Endothelial cell of umbilical vein (primary cell): ENCODE measurements around the gene C8A. TPM values are rescaled to one million over a fixed set of nuclear protein-coding genes. Genes with fewer than 3 reads are reported as not detected.

ENCODE experiments used
- BruUV-seq: library from RNA; stranded (reverse); fragments of 400-500 nt; replicated peaks from 2 replicates; lab custom pipeline; 2021; lab: Mats Ljungman, UMichigan
- CTCF ChIA-PET: fragments of 300-600, 350-600 bp; sonication (Branson Sonifier 250); formaldehyde crosslinking; loops from one replicate; lab custom pipeline; 2021; ENCODE audit warnings: antibody characterized with exemption, inconsistent platforms; lab: Charles Lee
- POLR2A ChIA-PET: fragments of 300-600, 350-600 bp; sonication (Branson Sonifier 250); formaldehyde crosslinking; loops from one replicate; lab custom pipeline; 2021; ENCODE audit warnings: antibody characterized with exemption, inconsistent platforms; lab: Charles Lee
- DNase-seq: peaks from one replicate; pipeline ENCODE4 v3.0.0-alpha.2; 2011; ENCODE audit warnings: low read depth, low spot score
- FAIRE-seq: peaks from 2 replicates; lab custom pipeline; 2011; peaks lifted over from hg19 to GRCh38; lab: Jason Lieb, UNC
- H2AFZ ChIP-seq: 2 replicates; pipeline ENCODE4 v1.6.0; 2012; ENCODE audit warnings: low read depth, low read length, control low read depth, inconsistent platforms
- H3K27ac ChIP-seq: 2 replicates; pipeline ENCODE4 v1.5.1; 2011; ENCODE audit warnings: low read depth, mild to moderate bottlenecking, control low read depth, low read length, moderate library complexity; ENCODE audit not compliant: insufficient read depth
- H3K27me3 ChIP-seq, 2 experiments: 2 replicates each; pipeline versions ENCODE4 v1.6.0 to v1.6.1; 2011; ENCODE audit warnings: low read length in 2 of 2, mixed read lengths in 1 of 2; ENCODE audit not compliant: control insufficient read depth in 2 of 2, insufficient read depth in 2 of 2
- H3K36me3 ChIP-seq, 2 experiments: 2 replicates in 1 of 2; 3 replicates in 1 of 2; pipeline ENCODE4 v1.5.1; 2011; ENCODE audit warnings: low read length in 2 of 2, mild to moderate bottlenecking in 1 of 2, moderate library complexity in 1 of 2; ENCODE audit not compliant: control insufficient read depth in 2 of 2, insufficient read depth in 2 of 2; ENCODE audit errors: extremely low read depth in 1 of 2
- H3K4me1 ChIP-seq: 3 replicates; pipeline ENCODE4 v1.5.1; 2011; ENCODE audit warnings: mild to moderate bottlenecking, low read length; ENCODE audit not compliant: control insufficient read depth, insufficient read depth; ENCODE audit errors: extremely low read depth
- H3K4me2 ChIP-seq: 2 replicates; pipeline ENCODE4 v1.6.1; 2011; ENCODE audit warnings: low read length, control low read depth, mixed read lengths; ENCODE audit not compliant: insufficient read depth
- H3K4me3 ChIP-seq, 3 experiments: fragments of 200-600 bp in 1 of 3; sonication (generic), shearing (Covaris generic) in 1 of 3; replicated peaks in 1 of 3; 2 replicates each; pipeline ENCODE4 v1.5.1; 2011 to 2016; ENCODE audit warnings: control low read depth in 3 of 3, low read length in 3 of 3, mild to moderate bottlenecking in 2 of 3, inconsistent platforms in 1 of 3, low read depth in 1 of 3, moderate library complexity in 1 of 3; ENCODE audit not compliant: insufficient read depth in 1 of 3
- H3K79me2 ChIP-seq: 2 replicates; pipeline ENCODE4 v1.6.0; 2012; ENCODE audit warnings: low read length, inconsistent platforms; ENCODE audit not compliant: control insufficient read depth, insufficient read depth
- H3K9ac ChIP-seq: replicated peaks from 2 replicates; pipeline ENCODE3; 2011; ENCODE audit warnings: low read length, control low read depth; ENCODE audit not compliant: insufficient read depth; ENCODE audit errors: extremely low read depth
- H3K9me1 ChIP-seq: replicated peaks from 3 replicates; pipeline ENCODE4 v1.6.0; 2011; ENCODE audit warnings: mild to moderate bottlenecking, low read length; ENCODE audit not compliant: control insufficient read depth, insufficient read depth; ENCODE audit errors: extremely low read depth
- H3K9me3 ChIP-seq: replicated peaks from 2 replicates; pipeline ENCODE4 v1.5.1; 2012; ENCODE audit warnings: low read length, inconsistent platforms; ENCODE audit not compliant: control insufficient read depth, insufficient read depth
- H4K20me1 ChIP-seq: replicated peaks from 2 replicates; pipeline ENCODE3; 2011; ENCODE audit warnings: mild to moderate bottlenecking, low read length; ENCODE audit not compliant: control insufficient read depth, insufficient read depth; ENCODE audit errors: extremely low read depth
- EZH2 ChIP-seq: IDR thresholded peaks from 2 replicates; pipeline ENCODE4 v1.6.1; 2012; ENCODE audit warnings: borderline replicate concordance, low read depth, mild to moderate bottlenecking, moderate library complexity, low read length, inconsistent platforms; ENCODE audit not compliant: severe bottlenecking
- FOS ChIP-seq: IDR thresholded peaks from 2 replicates; pipeline ENCODE4 v1.6.1; 2011; ENCODE audit warnings: mild to moderate bottlenecking, low read length, moderate library complexity, borderline replicate concordance; ENCODE audit not compliant: insufficient read depth
- GATA2 ChIP-seq: IDR thresholded peaks from 2 replicates; pipeline ENCODE4 v1.7.0; 2011; ENCODE audit warnings: low read depth, mild to moderate bottlenecking, moderate library complexity, mixed read lengths, low read length; ENCODE audit not compliant: insufficient read length, insufficient read depth
- JUN ChIP-seq: IDR thresholded peaks from 2 replicates; pipeline ENCODE4 v1.6.1; 2011; ENCODE audit warnings: borderline replicate concordance, low read depth; ENCODE audit not compliant: insufficient read length, insufficient read depth
- MYC ChIP-seq: IDR thresholded peaks from one replicate; pipeline ENCODE4 v1.6.1; 2011; ENCODE audit warnings: mild to moderate bottlenecking, low read depth, low read length
- POLR2A ChIP-seq: IDR thresholded peaks from 2 replicates; pipeline ENCODE4 v1.6.1; 2012; ENCODE audit warnings: low read depth, mild to moderate bottlenecking, control low read depth, low read length
- POLR2AphosphoS5 ChIP-seq: IDR thresholded peaks from 2 replicates; pipeline ENCODE4 v1.6.1; 2012; ENCODE audit warnings: low read depth, mild to moderate bottlenecking, control low read depth, low read length, moderate library complexity; ENCODE audit not compliant: insufficient read depth
- dilution Hi-C: fragments of 300-500 bp; cut with MboI; formaldehyde crosslinking; loops from one replicate; pipeline ENCODE4 v1.15.0; 2019; ENCODE audit warnings: low sequenced_read_pairs; ENCODE audit not compliant: extremely low pct_ligation_motif_present
- intact Hi-C: fragments of 100-400 bp; cut with micrococcal nuclease; formaldehyde crosslinking; loops from one replicate; pipeline ENCODE4 v1.10.0; 2022
- polyA plus RNA-seq, 4 experiments: library from polyadenylated mRNA; depleted of rRNA in 3 of 4; stranded (reverse) in 3 of 4; unstranded in 1 of 4; fragments of >200 nt; gene quantifications; 2 replicates each; pipeline versions ENCODE4 v1.2.1 to v1.2.3, GENCODE V29; 2011 to 2012; ENCODE audit warnings: missing spikeins in 1 of 4
- total RNA-seq: library from RNA; stranded (reverse); gene quantifications from 2 replicates; pipeline ENCODE4 v1.2.3, GENCODE V29; 2021
- TF ChIP-seq, protein P1 (sequence below): IDR thresholded peaks from 2 replicates; pipeline ENCODE4 v1.6.1; 2011; ENCODE audit not compliant: insufficient read depth, insufficient read length
- TF ChIP-seq, protein P2 (sequence below), 2 donors: IDR thresholded peaks; 1 replicate in 1 of 2; 2 replicates in 1 of 2; pipeline ENCODE4 v1.5.1; 2011; ENCODE audit warnings: low read length in 2 of 2, mild to moderate bottlenecking in 2 of 2, moderate library complexity in 2 of 2, control low read depth in 1 of 2, inconsistent platforms in 1 of 2, low read depth in 1 of 2; ENCODE audit not compliant: insufficient read depth in 1 of 2; ENCODE audit errors: extremely low read depth in 1 of 2

Gene C8A
- total and polyA plus RNA-seq, 2 donors (not counting 3 experiments of a cell fraction or from before 2014, with no cell fraction given) = not detected

GRCh38 chr1:56808410-56808809 lies 46.2 kb upstream of the C8A start:
- dilution Hi-C loops (no loop called here), intact Hi-C loops (no loop called here)
- no TSS peak for BruUV-seq
- Histone ChIP-seq H3K9ac (no peak overlapping the region), H2AFZ (no peak overlapping the region), H3K9me1 (no peaks in the 10 kb centered on the region), H3K4me2 (no peak overlapping the region), H3K27me3 (no peaks in the 10 kb centered on the region), H3K36me3 (no peaks in the 10 kb centered on the region), H3K4me1 (no peaks in the 10 kb centered on the region), H3K27ac (no peak overlapping the region), H3K79me2 (no peaks in the 10 kb centered on the region), H4K20me1 (no peaks in the 10 kb centered on the region), H3K9me3 (no peaks in the 10 kb centered on the region), H3K4me3 (no peak overlapping the region)
- ChIA-PET POLR2A (no interaction called here), CTCF (interaction anchor here (1.7 kb wide), 1 partner anchor 12 kb away, joined by 4 read pairs; no protein-coding TSS in a partner anchor)
- DNase-seq = no peak
- no peak for FAIRE-seq
- TF ChIP-seq POLR2A = no peak

DNA sequence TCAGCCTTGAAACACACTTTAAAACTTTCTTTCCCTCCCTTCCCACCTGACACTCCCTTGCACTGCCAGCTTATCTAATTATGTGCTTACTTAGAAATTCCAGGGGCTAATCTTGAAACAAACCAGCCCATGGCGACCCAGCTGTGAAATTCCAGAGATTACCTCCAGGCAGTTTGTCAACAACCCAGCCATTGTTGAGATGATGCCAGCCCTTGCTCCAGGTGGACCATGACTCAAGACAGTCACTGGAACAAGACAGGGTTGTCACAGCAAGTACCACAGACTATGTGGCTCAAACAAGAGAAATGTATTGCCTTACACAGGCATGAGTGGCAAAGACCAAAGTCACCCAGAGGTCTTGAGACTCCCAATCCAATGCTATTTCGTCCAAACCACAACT lies 43.3 kb upstream of the C8A start:
- Histone ChIP-seq H3K36me3 (no peaks in the 10 kb centered on the region), H3K9me1 (no peaks in the 10 kb centered on the region), H3K9me3 (no peaks in the 10 kb centered on the region), H3K79me2 (no peaks in the 10 kb centered on the region), H4K20me1 (no peaks in the 10 kb centered on the region), H3K9ac (no peak overlapping the region), H3K4me2 (no peak overlapping the region), H3K4me1 (no peaks in the 10 kb centered on the region), H3K27ac (no peak overlapping the region), H3K4me3 (no peak overlapping the region), H3K27me3 (no peaks in the 10 kb centered on the region), H2AFZ (no peak overlapping the region)
- dilution Hi-C loops = no loop called here
- ChIA-PET CTCF (interaction anchor here (1.2 kb wide), 1 partner anchor 9 kb away, joined by 3 read pairs; no protein-coding TSS in a partner anchor), POLR2A (no interaction called here)
- intact Hi-C loops = no loop called here
- DNase-seq (no peak), FAIRE-seq (no peak)
- no peak for TF ChIP-seq POLR2A
- TF ChIP-seq, protein P1, sequence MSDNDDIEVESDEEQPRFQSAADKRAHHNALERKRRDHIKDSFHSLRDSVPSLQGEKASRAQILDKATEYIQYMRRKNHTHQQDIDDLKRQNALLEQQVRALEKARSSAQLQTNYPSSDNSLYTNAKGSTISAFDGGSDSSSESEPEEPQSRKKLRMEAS = no peak
- no peak for TF ChIP-seq EZH2
- no peak for TF ChIP-seq JUN
- TF ChIP-seq FOS = no peak
- TF ChIP-seq, protein P2, sequence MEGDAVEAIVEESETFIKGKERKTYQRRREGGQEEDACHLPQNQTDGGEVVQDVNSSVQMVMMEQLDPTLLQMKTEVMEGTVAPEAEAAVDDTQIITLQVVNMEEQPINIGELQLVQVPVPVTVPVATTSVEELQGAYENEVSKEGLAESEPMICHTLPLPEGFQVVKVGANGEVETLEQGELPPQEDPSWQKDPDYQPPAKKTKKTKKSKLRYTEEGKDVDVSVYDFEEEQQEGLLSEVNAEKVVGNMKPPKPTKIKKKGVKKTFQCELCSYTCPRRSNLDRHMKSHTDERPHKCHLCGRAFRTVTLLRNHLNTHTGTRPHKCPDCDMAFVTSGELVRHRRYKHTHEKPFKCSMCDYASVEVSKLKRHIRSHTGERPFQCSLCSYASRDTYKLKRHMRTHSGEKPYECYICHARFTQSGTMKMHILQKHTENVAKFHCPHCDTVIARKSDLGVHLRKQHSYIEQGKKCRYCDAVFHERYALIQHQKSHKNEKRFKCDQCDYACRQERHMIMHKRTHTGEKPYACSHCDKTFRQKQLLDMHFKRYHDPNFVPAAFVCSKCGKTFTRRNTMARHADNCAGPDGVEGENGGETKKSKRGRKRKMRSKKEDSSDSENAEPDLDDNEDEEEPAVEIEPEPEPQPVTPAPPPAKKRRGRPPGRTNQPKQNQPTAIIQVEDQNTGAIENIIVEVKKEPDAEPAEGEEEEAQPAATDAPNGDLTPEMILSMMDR (IDR thresholded peaks at IDR 0.05; ENCODE audit: extremely low read depth in 1 of 2, insufficient read depth in 1 of 2, low read depth in 1 of 2, low read length in 2 of 2) = no peak
- TF ChIP-seq GATA2 = no peak
- no peak for TF ChIP-seq POLR2AphosphoS5
- no peak for TF ChIP-seq MYC
- BruUV-seq = no TSS peak
